Activated CD4-positive, alpha-beta memory T cell treated with anti-CD3 and anti-CD28 coated beads, Interleukin-2, amount 10 ng/mL, durations not matched to agents 7 days and 5 days (primary cell): ENCODE measurements around the gene CERKL. TPM values are rescaled to one million over a fixed set of nuclear protein-coding genes. Genes with fewer than 3 reads are reported as not detected.
"Not testable (repeated sequence)": the region's sequence is repeated elsewhere in the genome, so short reads cannot be mapped to it uniquely, and the experiment has no call there.

Source experiments
- CTCF ChIA-PET: fragments of 350-600 bp; sonication (Branson Sonifier 250); formaldehyde crosslinking; loops from one replicate; lab custom pipeline; 2021; ENCODE audit warnings: antibody characterized with exemption, inconsistent platforms; lab: Charles Lee
- POLR2A ChIA-PET: fragments of 350-600 bp; sonication (Branson Sonifier 250); formaldehyde crosslinking; loops from one replicate; lab custom pipeline; 2021; ENCODE audit warnings: antibody characterized with exemption; lab: Charles Lee
- DNase-seq: peaks from one replicate; pipeline ENCODE4 v3.0.0-alpha.2; 2020
- H3K27ac Mint-ChIP-seq: one replicate; pipeline ENCODE4 v1.8.0; 2021; ENCODE audit warnings: mild to moderate bottlenecking, mixed read lengths
- H3K27me3 Mint-ChIP-seq: one replicate; pipeline ENCODE4 v1.8.0; 2021; ENCODE audit warnings: mixed read lengths
- H3K36me3 Mint-ChIP-seq: one replicate; pipeline ENCODE4 v1.8.0; 2021; ENCODE audit warnings: low read depth, mixed read lengths
- H3K4me1 Mint-ChIP-seq: one replicate; pipeline ENCODE4 v1.8.0; 2021; ENCODE audit warnings: mixed read lengths
- H3K4me3 Mint-ChIP-seq: one replicate; pipeline ENCODE4 v1.8.0; 2021; ENCODE audit warnings: mild to moderate bottlenecking, mixed read lengths
- H3K9me3 Mint-ChIP-seq: one replicate; pipeline ENCODE4 v1.8.0; 2021; ENCODE audit warnings: mixed read lengths
- total RNA-seq, 2 experiments: library from RNA; stranded (reverse); gene quantifications; one replicate each; pipeline ENCODE4 v1.2.3, GENCODE V29; 2021

CERKL gene, protein sequence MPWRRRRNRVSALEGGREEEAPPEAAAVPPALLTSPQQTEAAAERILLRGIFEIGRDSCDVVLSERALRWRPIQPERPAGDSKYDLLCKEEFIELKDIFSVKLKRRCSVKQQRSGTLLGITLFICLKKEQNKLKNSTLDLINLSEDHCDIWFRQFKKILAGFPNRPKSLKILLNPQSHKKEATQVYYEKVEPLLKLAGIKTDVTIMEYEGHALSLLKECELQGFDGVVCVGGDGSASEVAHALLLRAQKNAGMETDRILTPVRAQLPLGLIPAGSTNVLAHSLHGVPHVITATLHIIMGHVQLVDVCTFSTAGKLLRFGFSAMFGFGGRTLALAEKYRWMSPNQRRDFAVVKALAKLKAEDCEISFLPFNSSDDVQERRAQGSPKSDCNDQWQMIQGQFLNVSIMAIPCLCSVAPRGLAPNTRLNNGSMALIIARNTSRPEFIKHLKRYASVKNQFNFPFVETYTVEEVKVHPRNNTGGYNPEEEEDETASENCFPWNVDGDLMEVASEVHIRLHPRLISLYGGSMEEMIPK
- under 1 TPM in 1 of 2 experiments, not detected in 1; 0.08 TPM for total RNA-seq

DNA sequence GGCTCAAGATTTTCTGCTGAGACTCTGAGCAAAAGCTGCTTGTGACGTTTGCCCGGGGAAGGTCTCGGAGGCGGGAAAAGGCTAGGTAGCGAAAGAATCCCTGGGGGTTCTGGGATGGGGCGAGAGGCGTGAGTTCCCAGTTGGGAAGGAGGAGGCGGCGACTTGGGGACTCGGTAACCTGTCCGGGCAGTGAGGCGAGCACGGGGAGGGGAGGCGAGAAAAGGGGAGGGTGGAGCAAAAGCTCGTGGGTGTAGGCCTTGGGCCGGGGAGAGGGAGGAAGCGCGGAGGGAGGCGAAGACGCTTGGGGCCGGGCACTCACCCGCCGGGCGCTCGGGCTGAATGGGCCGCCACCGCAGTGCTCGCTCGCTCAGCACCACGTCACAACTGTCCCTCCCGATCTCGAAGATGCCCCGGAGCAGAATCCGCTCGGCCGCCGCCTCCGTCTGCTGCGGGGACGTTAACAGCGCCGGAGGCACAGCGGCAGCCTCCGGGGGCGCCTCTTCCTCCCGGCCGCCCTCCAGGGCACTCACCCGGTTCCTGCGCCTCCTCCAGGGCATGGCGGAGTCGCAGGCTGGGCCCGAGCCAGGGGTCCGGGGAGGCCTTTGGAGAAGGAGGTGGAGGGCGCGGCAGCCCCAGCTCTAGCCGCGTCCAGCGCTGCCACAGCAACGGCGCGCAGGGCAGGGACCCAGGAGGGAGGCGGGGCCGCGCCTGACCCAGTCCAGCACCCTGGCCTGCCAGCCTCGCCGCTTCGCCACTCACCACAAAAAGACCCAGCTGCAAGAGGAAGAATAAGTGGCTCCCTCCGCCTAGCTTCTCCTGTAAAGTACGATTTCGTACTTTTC is at the start of gene CERKL:
Gene CERKL (minus strand): TSS at position 656 of the 842 bp plus-strand sequence. CDS start 99 bp downstream, at position 557.
- Mint-ChIP-seq H3K27ac (no peak within 1 kb of the TSS), H3K27me3 (peaks cover 60% of the 10 kb centered on the region), H3K36me3 (no peaks in the 10 kb centered on the region), H3K4me1 (peaks cover 8% of the 10 kb centered on the region), H3K9me3 (no peaks in the 10 kb centered on the region), H3K4me3 (peak within 1 kb of the TSS; percentile 61)
- ChIA-PET POLR2A (no interaction called here), CTCF (interaction anchor here (0.6 to 2.5 kb wide), 4 partner anchors 18 to 95 kb away, joined by 3 to 7 read pairs (median 4); no protein-coding TSS in a partner anchor)
- peak; percentile 28 for DNase-seq

DNA sequence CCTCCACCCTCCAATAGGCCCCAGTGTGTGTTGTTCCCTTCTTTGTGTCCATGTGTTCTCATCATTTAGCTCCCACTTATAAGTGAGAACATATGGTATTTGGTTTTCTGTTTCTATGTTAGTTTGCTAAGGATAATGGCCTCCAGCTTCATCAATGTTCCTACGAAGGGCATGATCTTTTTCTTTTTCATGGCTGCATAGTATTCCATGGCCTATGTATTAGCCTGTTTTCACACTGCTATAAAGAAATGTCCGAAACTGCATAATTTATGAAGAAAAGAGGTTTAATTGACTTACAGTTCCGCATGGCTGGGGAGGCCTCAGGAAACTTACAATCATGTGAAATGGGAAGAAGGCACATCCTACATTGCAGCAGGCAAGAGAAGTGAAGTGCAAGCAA is 45.6 kb upstream of the CERKL start:
- POLR2A ChIA-PET, H3K27me3 Mint-ChIP-seq, H3K4me1 Mint-ChIP-seq, H3K4me3 Mint-ChIP-seq, CTCF ChIA-PET, H3K36me3 Mint-ChIP-seq, H3K27ac Mint-ChIP-seq, DNase-seq: not testable (repeated sequence)
- H3K9me3 Mint-ChIP-seq = peaks cover 14% of the 10 kb centered on the region

DNA sequence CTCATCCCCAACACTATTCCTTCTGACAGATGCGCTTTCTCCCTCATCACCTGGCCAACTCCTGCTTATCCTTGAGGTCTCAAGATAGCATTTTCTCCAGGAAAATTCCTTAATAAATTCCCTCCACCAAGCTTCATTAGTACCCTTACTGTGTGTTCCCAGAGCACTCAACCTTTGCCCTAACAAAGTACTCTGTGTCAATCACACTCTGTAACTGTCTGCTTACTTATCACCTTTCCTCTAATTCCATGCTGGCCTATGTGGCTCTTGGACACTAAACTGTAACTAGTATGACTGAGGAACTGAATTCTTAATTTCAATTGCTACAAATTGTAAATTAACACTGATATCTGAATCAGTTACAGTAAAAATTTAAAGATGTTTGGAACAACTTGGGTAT is 41.3 kb upstream of the CERKL start:
- Mint-ChIP-seq H3K27me3 (peaks cover 22% of the 10 kb centered on the region), H3K9me3 (peaks cover 9% of the 10 kb centered on the region), H3K4me1 (no peaks in the 10 kb centered on the region), H3K27ac (no peak overlapping the region), H3K4me3 (no peak overlapping the region), H3K36me3 (no peaks in the 10 kb centered on the region)
- ChIA-PET CTCF (no interaction called here), POLR2A (no interaction called here)
- no peak for DNase-seq

DNA sequence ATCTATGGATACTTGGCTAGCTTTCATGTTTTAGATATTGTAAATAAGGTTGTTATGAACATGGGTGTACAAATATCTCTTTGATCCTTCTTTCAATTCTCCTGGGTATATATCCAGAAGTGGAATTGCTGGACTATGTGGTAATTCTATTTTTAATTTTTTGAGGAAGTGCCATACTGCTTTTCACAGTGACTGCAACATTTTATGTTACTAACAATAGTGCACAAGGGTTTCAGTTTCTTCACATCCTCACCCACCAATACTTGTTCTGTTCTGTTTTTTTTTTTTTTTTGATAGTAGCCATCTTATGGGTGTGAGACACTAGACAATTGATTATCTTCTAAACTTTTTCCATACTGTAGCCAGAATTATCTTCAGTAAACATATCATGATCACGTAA is 40.7 kb upstream of the CERKL start:
- POLR2A ChIA-PET = no interaction called here
- CTCF ChIA-PET = interaction anchor here (1.2 kb wide), 1 partner anchor 124 kb away, joined by 4 read pairs; no protein-coding TSS in a partner anchor
- H3K9me3 Mint-ChIP-seq = peaks cover 4% of the 10 kb centered on the region

DNA sequence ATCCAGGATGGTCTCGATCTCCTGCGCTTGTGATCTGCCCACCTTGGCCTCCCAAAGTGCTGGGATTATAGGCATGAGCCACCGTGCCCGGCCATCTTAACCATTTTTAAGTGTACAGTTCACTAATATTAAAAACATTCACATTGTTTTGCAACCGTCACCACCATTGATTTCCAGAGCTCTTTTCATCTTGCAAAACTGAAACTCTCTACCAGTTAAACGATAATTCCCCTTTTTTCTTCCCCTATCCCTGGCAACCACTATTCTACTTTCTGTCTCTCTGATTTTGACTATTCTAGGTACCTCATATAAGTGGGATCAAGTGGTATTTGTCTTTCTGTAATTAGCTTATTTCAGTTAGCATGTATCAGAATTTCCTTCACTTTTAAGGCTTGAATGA is 40.2 kb upstream of the CERKL start:
- no peaks in the 10 kb centered on the region for H3K36me3 Mint-ChIP-seq
- ChIA-PET CTCF (interaction anchor here (1.0 to 1.2 kb wide), 2 partner anchors 16 to 124 kb away, joined by 3 to 4 read pairs; no protein-coding TSS in a partner anchor), POLR2A (no interaction called here)
- H3K4me3 Mint-ChIP-seq = no peak overlapping the region
- no peak for DNase-seq
- peaks cover 27% of the 10 kb centered on the region for H3K27me3 Mint-ChIP-seq
- no peaks in the 10 kb centered on the region for H3K4me1 Mint-ChIP-seq
- H3K27ac Mint-ChIP-seq = no peak overlapping the region
- no peaks in the 10 kb centered on the region for H3K9me3 Mint-ChIP-seq

More for the DNA sequence above, 40.7 kb upstream of the CERKL start:
- DNase-seq = no peak
- no peak overlapping the region for H3K27ac Mint-ChIP-seq
- H3K4me1 Mint-ChIP-seq = no peaks in the 10 kb centered on the region
- peaks cover 27% of the 10 kb centered on the region for H3K27me3 Mint-ChIP-seq
- H3K4me3 Mint-ChIP-seq = no peak overlapping the region
- no peaks in the 10 kb centered on the region for H3K36me3 Mint-ChIP-seq

DNA sequence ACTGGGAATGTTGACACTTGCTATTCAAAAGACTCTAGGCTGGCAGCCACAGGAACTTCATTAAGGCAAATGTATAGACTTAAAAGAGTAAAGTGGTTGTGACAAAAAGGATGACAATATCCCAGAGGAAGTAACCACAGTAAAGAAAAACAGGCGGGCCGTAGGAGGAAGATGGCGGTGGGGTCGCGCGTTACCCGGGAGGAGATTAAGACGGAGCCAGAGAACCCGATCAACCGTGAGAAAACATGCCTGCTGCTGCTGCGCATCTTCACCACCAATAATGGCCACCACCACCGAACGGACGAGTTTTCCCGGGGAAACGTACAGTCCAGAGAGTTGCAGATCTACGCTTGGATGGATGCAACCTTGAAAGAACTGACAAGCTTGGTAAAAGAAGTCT is 37.4 kb upstream of the CERKL start:
- CTCF ChIA-PET = no interaction called here

DNA sequence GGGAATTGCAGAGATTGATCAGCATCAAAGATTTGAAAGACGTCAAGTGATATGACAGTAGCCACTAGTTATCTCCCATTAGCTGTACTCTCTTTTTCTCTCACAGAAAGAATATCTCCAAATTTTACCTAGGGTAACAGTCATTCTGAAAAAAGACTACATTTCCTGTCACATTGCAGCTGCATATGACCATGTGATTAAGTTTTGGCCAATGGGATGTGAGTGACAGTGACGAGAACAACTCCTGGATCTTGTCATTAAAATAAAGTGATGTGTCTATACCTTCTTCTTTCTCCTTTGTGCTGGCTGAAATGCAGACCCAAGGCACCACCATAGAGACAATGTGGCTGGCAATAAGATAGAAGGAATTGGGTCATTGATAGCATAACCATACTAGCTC is 34.0 kb upstream of the CERKL start:
- POLR2A ChIA-PET = no interaction called here
- peaks cover 41% of the 10 kb centered on the region for H3K27me3 Mint-ChIP-seq

More for the DNA sequence above, 37.4 kb upstream of the CERKL start:
- Mint-ChIP-seq H3K4me1 (no peaks in the 10 kb centered on the region), H3K27me3 (peaks cover 33% of the 10 kb centered on the region), H3K9me3 (no peaks in the 10 kb centered on the region), H3K27ac (no peak overlapping the region), H3K4me3 (no peak overlapping the region), H3K36me3 (no peaks in the 10 kb centered on the region)
- POLR2A ChIA-PET = no interaction called here
- DNase-seq = no peak

DNA sequence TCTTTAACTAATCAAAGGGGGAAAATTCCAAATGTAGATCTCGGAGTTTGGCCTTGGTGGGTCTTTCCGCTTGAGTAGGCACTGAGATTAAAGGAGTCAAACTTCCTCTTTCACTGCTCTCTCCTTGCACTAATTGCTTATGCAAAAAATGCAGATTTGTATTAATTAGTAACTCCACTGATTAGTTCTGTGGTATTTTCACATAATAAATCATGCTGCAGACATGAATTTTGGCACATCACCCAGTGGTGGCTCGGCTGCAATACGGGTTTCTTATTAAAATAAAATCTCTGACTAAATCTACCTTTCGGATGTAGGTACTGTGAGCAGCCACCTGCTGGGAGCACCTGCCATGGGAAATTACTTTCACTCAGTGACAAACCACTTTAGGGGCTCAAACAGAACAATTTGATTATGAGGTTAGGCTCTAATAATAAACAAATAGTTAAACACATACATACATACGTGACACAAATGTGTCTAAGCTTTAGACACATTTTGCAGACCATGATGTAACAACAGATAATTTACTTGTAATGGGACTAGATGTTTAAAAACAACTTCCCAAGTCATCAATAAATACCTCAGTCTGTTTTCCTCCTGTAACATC is 29.8 kb upstream of the CERKL start:
- ChIA-PET CTCF (interaction anchor here (1.5 kb wide), 1 partner anchor 29 kb away, joined by 4 read pairs; the partner anchor contains the start of gene CERKL), POLR2A (no interaction called here)
- Mint-ChIP-seq H3K27ac (no peak overlapping the region), H3K36me3 (no peaks in the 10 kb centered on the region), H3K4me1 (peaks cover 21% of the 10 kb centered on the region), H3K9me3 (no peaks in the 10 kb centered on the region), H3K27me3 (peaks cover 67% of the 10 kb centered on the region), H3K4me3 (no peak overlapping the region)
- DNase-seq = no peak

More for the DNA sequence above, 34.0 kb upstream of the CERKL start:
- CTCF ChIA-PET = interaction anchor here (3.6 kb wide), 1 partner anchor 24 kb away, joined by 15 read pairs; no protein-coding TSS in a partner anchor
- Mint-ChIP-seq H3K36me3 (no peaks in the 10 kb centered on the region), H3K27ac (no peak overlapping the region), H3K4me1 (no peaks in the 10 kb centered on the region), H3K4me3 (no peak overlapping the region), H3K9me3 (no peaks in the 10 kb centered on the region)
- no peak for DNase-seq

DNA sequence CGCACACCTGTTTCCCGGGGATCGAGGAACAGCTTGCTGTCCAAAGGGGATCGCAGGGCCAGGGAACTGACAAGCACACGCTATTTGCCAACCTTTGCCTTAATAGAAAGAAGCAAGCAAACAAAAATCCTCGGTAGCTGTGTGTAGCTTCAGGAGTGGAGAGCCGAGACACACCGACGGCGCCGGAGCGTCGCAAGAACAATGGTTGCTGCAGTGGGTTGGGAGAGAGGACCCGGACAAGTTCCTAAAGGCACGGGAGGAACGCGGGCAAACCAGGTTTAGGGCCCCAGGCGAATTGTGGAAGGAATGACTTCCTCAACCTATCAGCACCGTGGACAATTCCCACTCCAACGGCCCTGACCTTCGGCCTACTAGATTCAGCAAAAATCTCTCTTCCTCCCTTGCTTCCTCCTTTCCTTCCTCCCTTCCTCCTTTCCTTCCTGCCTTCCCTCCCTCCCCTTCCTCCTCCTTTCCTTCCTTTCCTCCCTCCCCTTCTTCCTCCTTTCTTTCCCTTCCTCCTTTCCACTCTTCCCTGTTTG is 28.3 kb upstream of the CERKL start:
- peaks cover 35% of the 10 kb centered on the region for H3K4me1 Mint-ChIP-seq
- POLR2A ChIA-PET = no interaction called here
- peaks cover 82% of the 10 kb centered on the region for H3K27me3 Mint-ChIP-seq
- no peak overlapping the region for H3K27ac Mint-ChIP-seq
- CTCF ChIA-PET = interaction anchor here (0.7 kb wide), 1 partner anchor 600 kb away, joined by 5 read pairs; no protein-coding TSS in a partner anchor
- H3K9me3 Mint-ChIP-seq = no peaks in the 10 kb centered on the region
- H3K4me3 Mint-ChIP-seq = no peak overlapping the region
- no peaks in the 10 kb centered on the region for H3K36me3 Mint-ChIP-seq
- DNase-seq = no peak

DNA sequence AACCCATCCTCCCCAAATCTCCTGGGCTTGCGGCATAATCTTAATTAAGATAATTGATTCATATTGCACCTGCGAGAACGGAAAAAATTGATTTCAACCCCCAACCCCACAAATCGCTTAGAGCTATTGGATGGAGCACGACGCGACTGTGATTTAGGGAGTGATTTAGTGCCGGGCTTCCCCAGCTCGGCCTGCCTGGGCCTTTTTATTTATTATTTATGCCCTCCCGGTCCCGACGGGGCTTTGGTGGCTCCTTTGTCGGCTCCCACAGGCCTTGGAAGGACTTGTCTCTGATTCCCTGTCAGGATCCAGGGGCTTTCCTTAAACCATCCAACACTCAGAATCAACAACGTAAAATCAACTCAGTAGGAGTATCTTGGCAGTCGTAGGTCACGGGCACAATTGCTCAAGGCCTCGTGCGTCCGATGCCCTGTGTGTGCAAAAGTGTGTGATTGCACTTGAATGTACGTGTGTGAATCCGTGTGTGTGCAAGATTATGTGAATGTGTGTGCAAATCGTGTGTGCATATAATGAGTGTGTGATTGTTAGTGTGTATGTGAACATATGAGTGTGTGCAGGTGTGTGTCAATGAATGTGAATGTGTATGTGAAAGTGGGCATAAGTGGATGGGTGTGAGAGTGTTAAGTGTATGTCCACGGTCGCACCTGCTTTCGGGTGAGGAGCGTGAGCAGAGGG is 27.7 kb upstream of the CERKL start:
- ChIA-PET POLR2A (interaction anchor here (1.0 kb wide), 1 partner anchor 22 kb away, joined by 3 read pairs; no protein-coding TSS in a partner anchor), CTCF (no interaction called here)
- Mint-ChIP-seq H3K27ac (no peak overlapping the region), H3K9me3 (no peaks in the 10 kb centered on the region), H3K27me3 (peaks cover 84% of the 10 kb centered on the region), H3K4me3 (no peak overlapping the region), H3K36me3 (peaks cover 2% of the 10 kb centered on the region), H3K4me1 (peaks cover 36% of the 10 kb centered on the region)
- DNase-seq = no peak

DNA sequence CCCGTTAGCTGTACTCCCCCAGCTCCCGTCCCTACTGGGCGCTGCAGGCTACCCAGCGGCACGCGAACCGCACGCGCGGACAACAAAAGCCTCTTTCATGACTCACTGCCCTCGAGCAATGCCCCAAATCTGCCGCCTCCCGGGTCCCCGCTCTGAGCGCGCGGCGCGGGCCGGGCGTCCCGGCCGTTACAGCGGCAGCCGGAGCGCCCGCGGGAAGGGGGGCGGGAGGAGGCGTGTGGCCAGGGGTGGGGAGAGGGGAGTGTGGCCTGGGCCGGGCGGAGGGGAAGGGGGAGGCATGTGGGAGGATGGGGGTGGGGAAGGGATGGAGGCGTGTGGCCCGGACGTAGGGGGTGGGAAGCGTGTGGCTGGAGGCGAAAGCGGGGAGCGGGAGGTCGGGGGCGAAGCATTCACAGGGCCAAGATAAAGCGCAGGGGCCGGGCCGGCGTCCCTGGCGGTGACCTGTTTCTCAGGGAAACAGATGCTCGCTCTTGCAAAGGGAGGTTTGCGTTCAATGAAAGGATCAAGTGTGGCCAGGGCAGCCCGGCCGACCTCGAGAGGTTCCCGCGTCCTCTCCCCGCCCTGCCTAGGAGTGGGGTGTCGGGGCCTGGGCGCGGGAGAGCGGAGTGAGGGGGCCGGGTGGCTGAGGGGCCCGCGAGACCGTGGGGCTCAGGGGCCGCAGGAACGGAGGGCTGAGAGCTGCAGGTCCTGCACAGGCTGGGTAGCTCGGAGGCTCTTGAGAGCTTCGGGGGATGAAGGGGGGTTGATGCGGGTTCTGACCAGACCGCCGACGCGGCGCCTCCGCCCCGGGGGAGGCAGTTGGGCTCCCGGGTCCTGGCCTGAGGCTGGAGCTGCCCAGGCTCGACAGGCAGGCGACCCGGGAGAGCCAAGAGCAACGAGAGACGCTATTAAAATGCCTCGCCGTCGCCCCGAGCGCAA is 26.9 kb upstream of the CERKL start:
- CTCF ChIA-PET = no interaction called here
- Mint-ChIP-seq H3K27me3 (peaks cover 87% of the 10 kb centered on the region), H3K4me1 (peaks cover 39% of the 10 kb centered on the region), H3K9me3 (peaks cover 5% of the 10 kb centered on the region), H3K36me3 (peaks cover 10% of the 10 kb centered on the region), H3K4me3 (peak overlapping the region; percentile 19), H3K27ac (no peak overlapping the region)
- no peak for DNase-seq
- POLR2A ChIA-PET = interaction anchor here (1.0 kb wide), 1 partner anchor 21 kb away, joined by 3 read pairs; no protein-coding TSS in a partner anchor
